Measurements from ENCODE around the gene FRY.
"Not testable (repeated sequence)": the region's sequence is repeated elsewhere in the genome, so short reads cannot be mapped to it uniquely, and the experiment has no call there.

The FRY gene

DNA sequence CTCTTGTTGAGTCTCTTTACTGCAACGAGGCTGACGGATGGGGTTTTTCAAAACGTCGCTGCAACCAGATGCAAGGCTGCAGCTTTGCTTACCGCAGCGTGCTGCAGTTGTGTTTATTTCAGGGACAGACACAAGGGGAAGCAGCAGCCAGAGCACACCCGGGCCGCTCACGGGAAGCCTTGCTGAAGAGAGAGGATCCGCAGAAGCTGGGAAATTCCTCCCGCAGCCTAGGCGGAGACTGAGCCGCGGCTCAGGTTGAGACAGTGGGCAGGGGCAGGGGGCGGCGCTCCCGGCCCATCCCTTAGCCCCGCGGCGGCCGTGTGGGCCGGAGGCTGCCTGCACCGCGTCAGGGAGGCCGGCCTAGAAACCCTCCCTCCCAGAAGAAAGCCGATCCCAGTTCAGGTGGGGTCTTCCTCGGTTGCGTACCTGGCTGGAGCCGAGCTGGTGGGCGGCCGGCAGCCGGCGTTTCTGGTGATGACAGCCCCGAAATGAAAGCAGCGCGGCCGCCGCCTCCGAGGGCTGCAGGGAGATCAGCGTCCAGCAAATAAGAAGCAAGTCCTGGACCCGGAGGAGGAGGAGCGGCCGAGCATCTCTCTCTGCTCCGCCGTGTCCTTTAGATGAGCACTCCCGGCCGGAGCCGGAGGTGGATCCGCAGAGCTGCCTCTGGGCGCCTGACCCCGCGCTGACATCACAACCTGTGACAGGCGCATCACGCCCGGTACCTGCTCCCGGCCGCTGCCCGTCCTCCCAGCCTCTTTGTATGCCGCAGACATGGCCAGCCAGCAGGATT, at the start of gene FRY:
TSS of gene FRY (plus strand) at position 750 of the 790 bp plus-strand sequence. CDS start at position 772, 22 bp downstream.
- H3K27me3 Mint-ChIP-seq = peaks cover 34% of the 10 kb centered on the region
- peak within 1 kb of the TSS; percentile 8 for H3K27ac Mint-ChIP-seq
- H3K9me3 Mint-ChIP-seq = no peaks in the 10 kb centered on the region
- H3K4me1 Mint-ChIP-seq (ENCODE audit: low read depth) = peaks cover 17% of the 10 kb centered on the region
- peak within 1 kb of the TSS; percentile 84 for H3K4me3 Mint-ChIP-seq
- H3K36me3 Mint-ChIP-seq (ENCODE audit: low read depth) = no peaks in the 10 kb centered on the region

DNA sequence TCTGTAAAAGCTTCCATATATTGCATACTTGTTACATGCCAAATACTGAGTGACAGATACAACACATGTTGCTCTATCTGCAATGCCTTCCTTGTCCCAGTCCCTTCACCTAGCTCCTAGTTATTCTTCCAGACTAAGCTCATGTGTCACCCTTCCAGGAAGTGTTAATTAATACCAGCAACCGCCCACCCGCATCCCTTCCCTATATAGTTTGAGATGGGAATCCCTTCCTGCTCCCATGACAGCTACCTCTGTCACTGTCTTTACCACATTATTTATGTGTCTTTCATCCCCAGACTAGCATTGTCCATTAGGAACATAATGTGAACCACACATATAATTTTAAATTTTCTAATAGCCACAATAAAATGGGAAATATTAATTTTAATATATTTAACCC, 49.5 kb upstream of the FRY start:
- Mint-ChIP-seq H3K4me3 (no peak overlapping the region), H3K4me1 (ENCODE audit: low read depth) (no peaks in the 10 kb centered on the region), H3K36me3 (ENCODE audit: low read depth) (no peaks in the 10 kb centered on the region), H3K9me3 (no peaks in the 10 kb centered on the region), H3K27me3 (no peaks in the 10 kb centered on the region), H3K27ac (no peak overlapping the region)

DNA sequence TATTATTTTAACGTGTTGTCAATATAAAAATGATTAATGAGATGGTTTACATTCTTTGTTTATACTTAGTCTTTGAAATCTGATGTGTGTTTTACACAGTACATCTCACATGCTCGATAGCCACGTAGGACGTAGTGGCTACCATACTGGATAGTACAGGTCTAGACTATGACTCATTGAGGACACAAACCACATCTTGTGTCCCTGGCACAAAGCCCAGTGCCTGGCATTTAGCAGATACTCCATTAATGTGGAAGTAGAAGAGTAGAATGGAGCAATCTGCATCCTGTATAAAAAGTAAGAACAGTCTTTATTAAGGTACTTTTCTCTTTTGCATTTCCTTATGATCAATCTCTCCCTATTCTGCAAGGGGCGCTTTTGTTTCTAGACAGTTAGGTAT, 49.0 kb upstream of the FRY start:
- Mint-ChIP-seq H3K4me1 (ENCODE audit: low read depth) (no peaks in the 10 kb centered on the region), H3K4me3 (no peak overlapping the region), H3K27ac (no peak overlapping the region), H3K9me3 (no peaks in the 10 kb centered on the region), H3K36me3 (ENCODE audit: low read depth) (no peaks in the 10 kb centered on the region), H3K27me3 (no peaks in the 10 kb centered on the region)

- H3K4me3 Mint-ChIP-seq; H3K9me3 Mint-ChIP-seq; H3K27me3 Mint-ChIP-seq; H3K27ac Mint-ChIP-seq; H3K4me1 Mint-ChIP-seq (ENCODE audit: low read depth); H3K36me3 Mint-ChIP-seq (ENCODE audit: low read depth): not testable (repeated sequence)
Observed at GRCh38 chr13:31983696-31984095, 47.9 kb upstream of the FRY start.

DNA sequence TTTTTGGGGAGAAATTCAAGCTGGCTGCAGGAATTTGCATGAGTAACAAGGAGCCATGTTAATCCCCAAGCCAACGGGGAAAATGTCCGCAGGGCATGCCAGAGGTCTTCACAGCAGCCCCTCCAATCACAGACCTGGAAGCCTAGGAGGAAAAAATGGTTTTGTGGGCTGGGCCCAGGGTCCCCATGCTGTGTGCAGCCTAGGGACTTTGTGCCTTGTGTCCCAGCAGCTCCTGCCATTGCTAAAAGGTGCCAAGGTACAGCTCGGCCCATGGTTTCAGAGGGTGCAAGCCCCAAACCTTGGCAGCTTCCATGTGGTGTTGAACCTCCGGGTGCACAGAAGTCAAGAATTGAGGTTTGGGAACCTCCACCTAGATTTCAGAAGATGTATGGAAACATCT, 47.2 kb upstream of the FRY start:
- H3K9me3 Mint-ChIP-seq; H3K27me3 Mint-ChIP-seq; H3K4me1 Mint-ChIP-seq (ENCODE audit: low read depth); H3K36me3 Mint-ChIP-seq (ENCODE audit: low read depth); H3K27ac Mint-ChIP-seq; H3K4me3 Mint-ChIP-seq: not testable (repeated sequence)

- H3K27ac Mint-ChIP-seq = no peak overlapping the region
Observed at GRCh38 chr13:31986676-31987470, 44.7 kb upstream of the FRY start.

GRCh38 chr13:31987535-31988170, 43.9 kb upstream of the FRY start:
- Mint-ChIP-seq H3K4me1 (ENCODE audit: low read depth) (no peaks in the 10 kb centered on the region), H3K27me3 (no peaks in the 10 kb centered on the region), H3K9me3 (no peaks in the 10 kb centered on the region), H3K4me3 (no peak overlapping the region), H3K36me3 (ENCODE audit: low read depth) (no peaks in the 10 kb centered on the region), H3K27ac (no peak overlapping the region)

More at GRCh38 chr13:31986676-31987470, 44.7 kb upstream of the FRY start:
- no peak overlapping the region for H3K4me3 Mint-ChIP-seq
- H3K27me3 Mint-ChIP-seq = no peaks in the 10 kb centered on the region
- no peaks in the 10 kb centered on the region for H3K9me3 Mint-ChIP-seq
- H3K36me3 Mint-ChIP-seq (ENCODE audit: low read depth) = no peaks in the 10 kb centered on the region
- H3K4me1 Mint-ChIP-seq (ENCODE audit: low read depth) = no peaks in the 10 kb centered on the region

- H3K4me1 Mint-ChIP-seq (ENCODE audit: low read depth) = not testable (repeated sequence)
Observed at GRCh38 chr13:31994367-31994766, 37.2 kb upstream of the FRY start.

DNA sequence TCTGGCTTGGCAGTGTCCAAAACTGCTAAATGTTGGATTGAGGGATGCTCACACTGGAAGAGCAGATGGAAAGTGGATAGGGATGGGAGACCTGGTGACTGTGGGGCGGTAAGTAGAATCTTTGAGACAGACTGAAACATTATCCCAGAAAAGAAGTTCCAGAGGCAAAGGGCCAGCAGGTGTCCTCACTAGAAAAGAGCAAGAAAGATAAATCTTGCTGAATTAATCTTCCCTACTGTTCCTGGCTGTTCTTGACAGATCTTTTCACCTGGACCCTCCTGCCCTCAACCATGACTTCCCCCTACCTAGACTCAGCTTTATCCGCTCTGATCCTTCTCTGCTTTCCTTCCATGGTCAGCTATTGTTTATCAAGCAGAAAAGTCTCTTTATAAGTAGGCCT, 35.0 kb upstream of the FRY start:
- H3K4me1 Mint-ChIP-seq (ENCODE audit: low read depth) = no peaks in the 10 kb centered on the region
- H3K9me3 Mint-ChIP-seq = no peaks in the 10 kb centered on the region
- no peaks in the 10 kb centered on the region for H3K27me3 Mint-ChIP-seq
- H3K27ac Mint-ChIP-seq = no peak overlapping the region
- H3K4me3 Mint-ChIP-seq = no peak overlapping the region
- no peaks in the 10 kb centered on the region for H3K36me3 Mint-ChIP-seq (ENCODE audit: low read depth)

More at GRCh38 chr13:31994367-31994766, 37.2 kb upstream of the FRY start:
- not testable (repeated sequence) for H3K27ac Mint-ChIP-seq; H3K9me3 Mint-ChIP-seq; H3K4me3 Mint-ChIP-seq; H3K27me3 Mint-ChIP-seq; H3K36me3 Mint-ChIP-seq (ENCODE audit: low read depth)

DNA sequence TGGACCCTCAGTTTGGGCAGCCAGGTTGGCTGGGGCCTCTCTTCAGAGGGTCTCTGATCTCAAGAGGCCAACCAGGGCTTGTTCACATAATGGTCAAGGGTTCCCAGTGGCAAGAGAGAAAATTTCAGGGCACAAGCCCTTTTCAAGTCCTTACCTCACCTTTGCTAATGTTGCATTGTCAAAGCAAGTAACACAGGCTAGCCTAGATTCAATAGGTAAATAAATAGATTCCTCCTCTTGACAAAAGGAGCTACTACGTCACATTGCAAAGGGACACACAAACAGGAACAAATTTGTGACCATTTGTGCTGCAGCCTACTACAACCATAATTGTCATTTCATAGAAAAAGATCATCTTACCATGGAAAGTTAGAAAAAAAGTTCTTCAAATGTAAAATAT, 33.9 kb upstream of the FRY start:
- Mint-ChIP-seq H3K27me3 (no peaks in the 10 kb centered on the region), H3K27ac (no peak overlapping the region), H3K9me3 (no peaks in the 10 kb centered on the region), H3K4me3 (no peak overlapping the region), H3K36me3 (ENCODE audit: low read depth) (no peaks in the 10 kb centered on the region), H3K4me1 (ENCODE audit: low read depth) (no peaks in the 10 kb centered on the region)

GRCh38 chr13:31998131-31998530, 33.4 kb upstream of the FRY start:
- H3K36me3 Mint-ChIP-seq (ENCODE audit: low read depth) = no peaks in the 10 kb centered on the region
- H3K4me1 Mint-ChIP-seq (ENCODE audit: low read depth) = no peaks in the 10 kb centered on the region
- no peaks in the 10 kb centered on the region for H3K9me3 Mint-ChIP-seq

GRCh38 chr13:32000754-32001153, 30.8 kb upstream of the FRY start:
- not testable (repeated sequence) for H3K27ac Mint-ChIP-seq; H3K4me1 Mint-ChIP-seq (ENCODE audit: low read depth); H3K9me3 Mint-ChIP-seq; H3K27me3 Mint-ChIP-seq; H3K4me3 Mint-ChIP-seq; H3K36me3 Mint-ChIP-seq (ENCODE audit: low read depth)

More at GRCh38 chr13:31998131-31998530, 33.4 kb upstream of the FRY start:
- no peak overlapping the region for H3K27ac Mint-ChIP-seq
- H3K27me3 Mint-ChIP-seq = no peaks in the 10 kb centered on the region
- no peak overlapping the region for H3K4me3 Mint-ChIP-seq

- Mint-ChIP-seq H3K27me3 (no peaks in the 10 kb centered on the region), H3K9me3 (no peaks in the 10 kb centered on the region), H3K4me1 (ENCODE audit: low read depth) (no peaks in the 10 kb centered on the region), H3K27ac (no peak overlapping the region), H3K4me3 (no peak overlapping the region), H3K36me3 (ENCODE audit: low read depth) (no peaks in the 10 kb centered on the region)
Observed at GRCh38 chr13:32001154-32001768, 30.3 kb upstream of the FRY start.

- Mint-ChIP-seq H3K36me3 (ENCODE audit: low read depth) (no peaks in the 10 kb centered on the region), H3K4me1 (ENCODE audit: low read depth) (no peaks in the 10 kb centered on the region), H3K27ac (no peak overlapping the region), H3K9me3 (no peaks in the 10 kb centered on the region), H3K27me3 (no peaks in the 10 kb centered on the region), H3K4me3 (no peak overlapping the region)
Observed at GRCh38 chr13:32001769-32002168, 29.8 kb upstream of the FRY start.

DNA sequence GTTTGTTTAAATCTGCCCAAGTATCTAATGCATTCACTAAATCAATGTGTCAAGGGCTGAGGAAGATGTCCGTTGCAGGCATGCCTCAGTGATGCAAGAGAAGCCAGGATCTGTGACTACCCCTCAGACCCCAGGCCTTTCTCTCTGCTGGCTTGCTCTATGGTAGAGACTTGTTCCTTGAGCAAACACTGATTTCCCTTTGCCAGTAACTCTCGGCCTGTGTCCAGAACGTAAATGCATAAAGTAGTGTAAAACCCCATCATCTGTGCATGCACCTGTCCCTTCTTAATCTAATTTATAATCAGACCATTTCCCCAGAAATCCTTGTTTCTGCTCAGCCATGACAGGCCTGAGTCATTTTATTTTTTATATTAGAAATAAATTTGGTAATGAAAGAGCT, 28.7 kb upstream of the FRY start:
- H3K4me1 Mint-ChIP-seq (ENCODE audit: low read depth) = no peaks in the 10 kb centered on the region
- no peaks in the 10 kb centered on the region for H3K36me3 Mint-ChIP-seq (ENCODE audit: low read depth)
- H3K9me3 Mint-ChIP-seq = no peaks in the 10 kb centered on the region
- no peaks in the 10 kb centered on the region for H3K27me3 Mint-ChIP-seq
- H3K27ac Mint-ChIP-seq = no peak overlapping the region
- no peak overlapping the region for H3K4me3 Mint-ChIP-seq

All from stimulated activated naive CD8-positive, alpha-beta T cell treated with anti-CD3 and anti-CD28 coated beads, Interleukin-15, Interleukin-2, amounts not matched to agents 100 ng/mL and 50 ng/mL, for 24 hours (primary cell).